ENCODE data around the gene RGS6.

DNA sequence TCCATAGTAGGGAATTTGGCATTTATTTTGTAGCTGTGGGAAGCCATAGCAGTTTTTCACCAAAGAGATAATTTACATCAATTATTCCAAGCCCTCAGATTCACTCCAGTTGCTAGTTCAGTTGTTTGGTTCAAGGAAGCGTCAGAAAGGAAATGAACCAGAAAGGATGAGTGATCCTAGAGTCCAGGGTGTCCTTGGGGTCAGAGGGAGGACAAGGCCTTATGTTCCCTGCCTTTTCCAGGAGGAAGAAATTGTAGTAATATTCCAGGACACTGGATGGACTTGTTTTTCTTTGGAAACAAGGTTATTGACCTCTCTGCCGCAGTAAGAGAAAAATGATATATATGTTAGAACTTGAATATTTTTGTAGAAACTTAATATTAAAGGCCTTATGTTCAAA lies 409.5 kb downstream of the RGS6 start:
- TF ChIP-seq, protein P1, sequence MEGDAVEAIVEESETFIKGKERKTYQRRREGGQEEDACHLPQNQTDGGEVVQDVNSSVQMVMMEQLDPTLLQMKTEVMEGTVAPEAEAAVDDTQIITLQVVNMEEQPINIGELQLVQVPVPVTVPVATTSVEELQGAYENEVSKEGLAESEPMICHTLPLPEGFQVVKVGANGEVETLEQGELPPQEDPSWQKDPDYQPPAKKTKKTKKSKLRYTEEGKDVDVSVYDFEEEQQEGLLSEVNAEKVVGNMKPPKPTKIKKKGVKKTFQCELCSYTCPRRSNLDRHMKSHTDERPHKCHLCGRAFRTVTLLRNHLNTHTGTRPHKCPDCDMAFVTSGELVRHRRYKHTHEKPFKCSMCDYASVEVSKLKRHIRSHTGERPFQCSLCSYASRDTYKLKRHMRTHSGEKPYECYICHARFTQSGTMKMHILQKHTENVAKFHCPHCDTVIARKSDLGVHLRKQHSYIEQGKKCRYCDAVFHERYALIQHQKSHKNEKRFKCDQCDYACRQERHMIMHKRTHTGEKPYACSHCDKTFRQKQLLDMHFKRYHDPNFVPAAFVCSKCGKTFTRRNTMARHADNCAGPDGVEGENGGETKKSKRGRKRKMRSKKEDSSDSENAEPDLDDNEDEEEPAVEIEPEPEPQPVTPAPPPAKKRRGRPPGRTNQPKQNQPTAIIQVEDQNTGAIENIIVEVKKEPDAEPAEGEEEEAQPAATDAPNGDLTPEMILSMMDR (conservative IDR thresholded peaks at IDR 0.05), result no peak
- TF ChIP-seq ZFX (IDR thresholded peaks at IDR 0.05), result no peak
